Stomach (tissue), 4 donors: ENCODE data around the gene FOXP3.

Source experiments
- EP300 ChIP-seq: sonication (generic); formaldehyde crosslinking; IDR thresholded peaks from one replicate; pipeline ENCODE4 v1.6.1; 2017; ENCODE audit warnings: antibody characterized with exemption
- POLR2A ChIP-seq, 4 donors: fragments of 450-650 bp; IDR thresholded peaks; one replicate each; pipeline ENCODE4 v1.6.1; 2016; ENCODE audit warnings: antibody characterized with exemption in 4 of 4, control low read depth in 2 of 4, mild to moderate bottlenecking in 1 of 4, moderate library complexity in 1 of 4
- POLR2AphosphoS5 ChIP-seq, 3 donors: sonication (generic); formaldehyde crosslinking; IDR thresholded peaks; one replicate each; pipeline ENCODE4 v1.6.1; 2016; ENCODE audit warnings: antibody characterized with exemption in 3 of 3
- TF ChIP-seq, protein P1 (sequence below), 7 experiments: fragments of 450-650 bp in 4 of 7; fragments of 200-600 bp in 3 of 7; sonication (generic) in 3 of 7; IDR thresholded peaks; one replicate each; pipeline ENCODE4 v1.5.1; 2016 to 2019; ENCODE audit warnings: antibody characterized with exemption in 7 of 7, control low read depth in 2 of 7, mild to moderate bottlenecking in 1 of 7

DNA sequence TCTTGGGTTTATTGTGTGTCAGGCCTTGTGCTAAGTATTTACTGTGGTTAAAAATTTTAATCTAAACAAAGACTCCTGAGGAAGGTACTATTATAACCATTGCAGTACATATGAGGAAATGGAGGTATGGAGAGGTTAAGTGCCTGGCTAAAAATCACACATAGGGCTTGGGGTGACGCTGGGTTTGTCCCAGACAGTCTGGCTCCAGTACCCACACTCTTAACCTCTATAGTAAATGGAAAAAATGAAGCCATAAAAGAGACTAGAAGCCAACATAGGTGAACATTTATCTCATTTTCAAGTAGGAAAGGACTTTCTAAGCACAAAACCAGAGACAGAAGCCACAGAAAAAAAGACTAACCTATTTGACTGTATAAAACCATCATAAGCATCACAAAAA, 1.9 kb downstream of the FOXP3 start:
- TF ChIP-seq, protein P1, sequence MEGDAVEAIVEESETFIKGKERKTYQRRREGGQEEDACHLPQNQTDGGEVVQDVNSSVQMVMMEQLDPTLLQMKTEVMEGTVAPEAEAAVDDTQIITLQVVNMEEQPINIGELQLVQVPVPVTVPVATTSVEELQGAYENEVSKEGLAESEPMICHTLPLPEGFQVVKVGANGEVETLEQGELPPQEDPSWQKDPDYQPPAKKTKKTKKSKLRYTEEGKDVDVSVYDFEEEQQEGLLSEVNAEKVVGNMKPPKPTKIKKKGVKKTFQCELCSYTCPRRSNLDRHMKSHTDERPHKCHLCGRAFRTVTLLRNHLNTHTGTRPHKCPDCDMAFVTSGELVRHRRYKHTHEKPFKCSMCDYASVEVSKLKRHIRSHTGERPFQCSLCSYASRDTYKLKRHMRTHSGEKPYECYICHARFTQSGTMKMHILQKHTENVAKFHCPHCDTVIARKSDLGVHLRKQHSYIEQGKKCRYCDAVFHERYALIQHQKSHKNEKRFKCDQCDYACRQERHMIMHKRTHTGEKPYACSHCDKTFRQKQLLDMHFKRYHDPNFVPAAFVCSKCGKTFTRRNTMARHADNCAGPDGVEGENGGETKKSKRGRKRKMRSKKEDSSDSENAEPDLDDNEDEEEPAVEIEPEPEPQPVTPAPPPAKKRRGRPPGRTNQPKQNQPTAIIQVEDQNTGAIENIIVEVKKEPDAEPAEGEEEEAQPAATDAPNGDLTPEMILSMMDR (IDR thresholded peaks at IDR 0.05), result no peak
- TF ChIP-seq POLR2AphosphoS5 (IDR thresholded peaks at IDR 0.05), result no peak
- TF ChIP-seq EP300, result no peak
- no peak for TF ChIP-seq POLR2A (IDR thresholded peaks at IDR 0.05)
